Kasumi-1 (cell line): ENCODE measurements around the gene TIMM23B.
"Not testable (repeated sequence)": the region's sequence is repeated elsewhere in the genome, so short reads cannot be mapped to it uniquely, and the experiment has no call there.

Experiments
- DNase-seq, 2 experiments: peaks; one replicate each; lab custom pipeline; 2025; lab: John Stamatoyannopoulos, UW

Gene TIMM23B

GRCh38 chr10:49941447-49942338 is at the start of gene TIMM23B, which contains the start of gene PARG:
TSS of gene TIMM23B (plus strand) at chr10:49942053. CDS start at chr10:49942195, 142 bp downstream.
TSS of gene PARG (minus strand) at chr10:49942027. CDS start at chr10:49941725, 302 bp downstream.
- peak; percentile 79 to 86 for DNase-seq

DNA sequence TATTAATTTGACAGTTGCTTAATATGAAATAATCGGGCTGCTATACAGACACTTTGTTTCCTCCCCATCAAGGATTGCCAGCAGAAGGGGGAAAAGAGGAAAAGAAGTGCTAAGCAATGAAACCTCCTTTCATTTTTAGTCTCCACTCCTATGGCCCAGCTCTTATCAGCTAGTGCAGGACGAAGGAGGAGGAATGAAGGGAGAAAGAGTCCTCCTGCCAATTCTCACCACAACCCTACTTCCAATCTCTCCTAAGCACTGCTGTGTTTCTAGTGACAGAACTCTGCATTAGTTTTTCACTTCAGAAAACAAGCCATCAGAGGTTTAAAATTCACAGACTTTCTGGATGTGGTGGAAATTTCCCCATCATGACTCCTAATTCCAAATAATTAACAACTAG is 41.9 kb upstream of the TIMM23B start:
- DNase-seq = not testable (repeated sequence)

DNA sequence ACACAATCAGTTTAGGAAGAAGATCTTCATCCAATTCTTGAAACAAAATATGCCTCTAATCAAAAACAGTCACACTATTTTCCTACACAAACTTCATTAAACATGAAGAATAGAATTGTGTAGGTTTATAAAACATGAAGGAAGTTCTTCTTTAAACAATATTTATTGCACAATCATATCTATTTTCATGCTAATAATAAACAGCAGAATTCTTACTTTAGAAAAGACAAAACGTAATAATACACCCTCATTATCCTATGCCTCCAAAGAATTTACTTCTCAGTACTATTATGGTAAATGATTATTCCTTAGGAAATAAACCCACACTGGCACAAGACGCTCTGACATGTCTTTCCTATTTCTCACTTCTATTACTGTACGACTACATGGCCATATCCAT is 41.4 kb upstream of the TIMM23B start:
- not testable (repeated sequence) for DNase-seq

GRCh38 chr10:49903829-49904228 is 38.0 kb upstream of the TIMM23B start:
- DNase-seq = not testable (repeated sequence)

DNA sequence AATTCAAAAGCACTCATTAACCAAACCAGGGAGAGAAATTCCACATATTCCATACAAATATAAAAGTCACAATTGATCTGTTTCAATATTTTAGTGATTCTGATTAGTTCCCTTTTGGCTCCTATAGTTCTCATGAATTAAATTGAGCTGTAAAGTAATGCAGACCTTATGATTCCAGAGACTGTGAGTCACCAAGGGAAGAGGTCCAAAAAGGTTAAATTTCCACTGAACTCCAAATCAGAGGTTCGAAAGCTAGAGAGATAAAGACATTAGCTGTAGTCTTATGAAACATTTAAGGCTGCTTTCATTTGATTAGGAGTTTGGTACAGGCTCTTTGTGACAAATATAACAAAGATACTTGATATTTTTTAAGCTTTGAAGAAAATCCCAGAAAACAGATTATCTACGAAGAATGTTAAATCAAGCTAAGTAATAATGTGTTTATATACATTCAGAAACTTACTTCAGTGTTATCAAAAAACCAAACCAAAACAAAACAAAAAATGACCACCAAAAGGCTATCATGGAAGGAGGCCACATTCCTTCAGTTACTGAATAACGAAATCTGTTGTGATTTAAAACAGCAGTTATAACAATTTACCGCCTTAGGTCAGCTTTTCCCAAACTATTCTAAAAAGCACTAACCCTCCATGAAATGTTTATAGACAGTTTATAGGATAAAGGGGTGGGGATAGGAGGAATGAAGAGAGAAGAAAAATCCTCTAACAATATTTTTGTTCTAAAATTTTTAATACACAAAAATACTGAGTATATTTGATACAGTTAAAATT is 33.4 kb upstream of the TIMM23B start:
- not testable (repeated sequence) for DNase-seq

GRCh38 chr10:49910295-49910694 is 31.6 kb upstream of the TIMM23B start:
- not testable (repeated sequence) for DNase-seq

- DNase-seq = not testable (repeated sequence)
These were observed 25.4 kb upstream of the TIMM23B start for GRCh38 chr10:49916451-49916850.

DNA sequence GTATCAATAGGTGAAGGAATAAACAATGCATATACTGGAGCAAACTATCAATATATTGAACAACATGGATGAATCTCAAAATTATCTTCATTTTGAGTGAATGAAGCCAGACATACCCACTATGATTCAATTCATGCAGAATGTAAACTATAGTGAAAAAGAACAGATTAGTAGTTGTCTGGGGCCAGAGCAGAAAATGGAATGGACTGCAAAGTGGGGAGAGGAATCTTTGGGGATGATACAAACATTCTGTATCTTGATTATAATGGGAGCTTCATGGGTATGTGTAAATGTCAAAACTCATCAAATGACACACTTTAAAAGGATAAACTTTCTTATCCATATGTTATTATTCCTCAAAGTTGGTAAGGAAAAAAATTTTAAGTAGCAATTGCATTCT is 23.9 kb upstream of the TIMM23B start:
- DNase-seq = not testable (repeated sequence)

DNA sequence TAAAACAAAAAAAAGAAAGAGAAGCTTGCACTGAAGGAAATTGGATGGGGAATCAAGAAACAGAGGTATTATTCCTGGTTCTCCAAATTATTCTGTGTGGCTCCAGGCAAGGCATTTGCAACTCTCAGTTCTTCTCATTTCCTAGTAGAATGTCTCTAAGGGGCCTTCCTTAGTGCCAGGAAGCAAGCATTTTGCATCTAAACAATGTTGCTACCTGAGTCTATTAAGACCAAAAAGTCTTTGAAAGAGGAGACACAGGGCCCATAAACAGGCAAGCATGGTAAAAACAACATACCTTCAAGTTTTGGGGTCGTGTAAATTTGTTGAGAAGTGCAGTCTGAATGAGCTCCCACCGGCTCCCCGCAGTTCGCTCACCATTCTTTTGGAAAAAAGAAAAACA is 19.8 kb upstream of the TIMM23B start:
- DNase-seq = not testable (repeated sequence)

DNA sequence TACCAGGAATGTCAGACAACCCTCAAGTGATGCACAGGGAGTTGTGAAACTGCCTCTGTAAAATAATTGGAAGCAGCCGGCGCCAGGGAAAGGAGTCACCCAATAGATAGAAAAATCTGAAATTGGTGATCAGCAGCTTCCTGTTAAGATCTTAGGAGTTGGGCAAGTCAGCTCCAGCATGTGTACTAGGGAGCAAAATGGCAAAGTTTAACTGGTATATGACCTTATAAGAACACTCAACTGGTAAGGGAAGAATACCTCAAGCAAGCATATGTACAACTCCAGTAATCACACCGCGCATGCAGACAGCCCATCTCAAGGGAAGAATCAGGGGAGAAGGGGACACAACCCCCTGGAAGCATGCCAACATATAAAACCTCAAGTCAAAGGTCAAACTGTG is 18.3 kb upstream of the TIMM23B start:
- not testable (repeated sequence) for DNase-seq

GRCh38 chr10:49931276-49931675 is 10.6 kb upstream of the TIMM23B start:
- DNase-seq = not testable (repeated sequence)

DNA sequence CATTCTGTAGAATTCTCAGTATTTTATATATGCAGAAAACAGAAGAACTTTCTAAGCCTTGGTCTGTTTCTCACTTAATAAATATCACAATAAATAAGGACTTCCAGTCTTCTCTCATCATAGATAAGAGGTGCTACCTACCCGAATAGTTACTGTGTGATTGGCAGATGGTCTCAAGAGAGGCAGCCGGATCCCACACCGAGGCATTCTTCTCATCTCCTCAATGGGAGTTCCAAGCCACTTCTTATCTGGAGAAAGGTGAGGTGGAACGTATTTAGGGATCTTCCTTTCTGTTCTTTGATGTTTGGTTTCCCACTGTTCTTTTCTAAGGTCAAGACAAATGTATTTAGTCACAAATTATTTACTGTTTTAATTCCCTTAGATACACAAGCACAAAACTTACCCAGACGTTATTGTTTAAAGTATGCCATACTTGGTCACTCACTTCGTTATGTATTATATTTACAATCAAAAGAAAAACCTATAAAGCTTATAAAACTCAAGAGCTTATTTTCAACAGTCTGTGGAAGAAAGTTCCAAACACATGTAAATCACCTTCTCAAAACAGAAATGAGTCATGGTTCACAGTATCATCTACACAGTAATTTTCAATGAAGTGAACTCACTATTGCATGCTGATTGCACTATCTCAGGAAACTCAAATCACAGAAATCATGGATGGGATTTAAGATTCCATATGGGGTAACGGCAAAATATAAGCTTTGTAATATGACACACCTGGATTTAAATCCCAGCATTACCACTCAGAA is 9.7 kb upstream of the TIMM23B start:
- not testable (repeated sequence) for DNase-seq

GRCh38 chr10:49942339-49942705 is 469 bp downstream of the TIMM23B start:
- DNase-seq = not testable (repeated sequence)

DNA sequence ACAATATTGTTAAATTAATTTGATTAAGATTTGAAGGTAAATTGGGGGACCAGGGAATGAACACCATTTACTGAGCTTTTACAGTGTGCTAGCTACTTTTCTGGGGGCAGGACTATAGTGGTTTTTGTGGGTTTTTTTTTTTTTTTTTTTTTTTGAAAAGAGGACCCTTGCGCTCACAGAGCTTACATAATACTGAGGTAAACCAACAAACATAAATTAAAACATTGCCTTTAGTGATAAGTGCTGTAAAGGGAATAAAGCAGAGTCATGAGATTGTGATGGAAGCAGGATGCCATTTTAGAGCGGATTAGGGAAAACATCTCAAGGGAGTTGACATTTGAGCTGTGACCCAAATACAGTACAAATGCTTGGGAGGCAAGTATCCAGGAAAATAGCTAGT is 1.8 kb downstream of the TIMM23B start:
- DNase-seq = not testable (repeated sequence)

DNA sequence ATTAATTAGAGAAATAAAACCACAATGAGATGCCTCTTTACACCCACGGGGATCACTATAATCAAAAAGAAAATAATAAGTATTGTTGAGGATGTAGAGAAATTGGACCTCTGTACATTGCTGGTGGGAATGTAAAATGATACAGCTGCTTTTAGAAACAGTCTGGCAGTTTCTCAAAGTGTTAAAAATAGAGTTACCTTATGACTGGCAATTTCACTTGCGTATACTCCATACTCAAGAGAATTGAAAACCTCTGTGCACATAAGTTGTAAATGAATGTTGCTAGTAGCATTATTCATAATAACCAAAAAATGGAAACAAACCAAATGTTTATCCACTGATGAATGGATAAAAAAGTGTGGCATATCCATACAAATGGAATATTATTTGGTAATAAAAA is 6.3 kb downstream of the TIMM23B start:
- not testable (repeated sequence) for DNase-seq

- DNase-seq = not testable (repeated sequence)
These were observed 6.9 kb downstream of the TIMM23B start for GRCh38 chr10:49948737-49949136.

DNA sequence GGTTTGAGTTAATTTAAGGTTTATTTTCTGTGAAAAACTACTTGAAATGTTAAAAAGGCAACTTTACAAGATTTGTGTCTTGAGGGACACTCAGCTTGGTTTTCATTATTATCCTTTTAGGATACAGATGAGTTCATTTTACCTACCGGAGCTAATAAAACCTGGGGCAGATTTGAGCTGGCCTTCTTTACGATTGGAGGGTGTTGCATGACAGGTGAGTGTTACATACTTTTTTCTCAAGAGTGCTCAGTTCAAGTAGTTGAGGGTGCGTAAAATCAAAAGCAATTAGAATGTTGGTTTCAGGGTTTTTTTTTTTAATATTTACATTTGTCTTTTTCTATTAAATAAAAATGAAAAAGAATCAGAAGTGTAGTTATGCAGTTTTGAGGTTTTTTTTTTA is 10.2 kb downstream of the TIMM23B start:
- DNase-seq = not testable (repeated sequence)

DNA sequence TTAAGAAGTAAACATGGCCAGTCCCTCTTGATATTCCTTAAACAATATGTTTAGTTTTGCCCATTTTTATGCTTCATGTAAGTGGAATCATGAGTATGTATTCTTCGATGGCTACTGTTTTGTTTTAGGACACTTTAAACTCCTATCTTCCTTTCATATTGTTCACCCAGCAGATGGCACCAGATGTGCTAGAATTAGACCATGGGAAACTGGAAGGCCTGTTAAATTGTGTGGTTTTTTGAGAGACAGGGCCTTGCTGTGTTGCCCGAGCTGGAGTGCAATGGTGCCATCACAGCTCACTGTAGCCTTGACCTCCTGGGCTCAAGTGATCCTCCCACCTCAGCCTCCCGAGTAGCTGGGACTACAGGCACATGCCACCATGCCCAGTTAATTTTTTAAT is 11.3 kb downstream of the TIMM23B start:
- DNase-seq = peak; percentile 62 to 68

GRCh38 chr10:49970331-49970857 is 28.5 kb downstream of the TIMM23B start:
- not testable (repeated sequence) for DNase-seq

GRCh38 chr10:49971466-49971865 is 29.6 kb downstream of the TIMM23B start:
- DNase-seq = not testable (repeated sequence)

GRCh38 chr10:49972094-49972493 is 30.2 kb downstream of the TIMM23B start:
- DNase-seq = not testable (repeated sequence)

DNA sequence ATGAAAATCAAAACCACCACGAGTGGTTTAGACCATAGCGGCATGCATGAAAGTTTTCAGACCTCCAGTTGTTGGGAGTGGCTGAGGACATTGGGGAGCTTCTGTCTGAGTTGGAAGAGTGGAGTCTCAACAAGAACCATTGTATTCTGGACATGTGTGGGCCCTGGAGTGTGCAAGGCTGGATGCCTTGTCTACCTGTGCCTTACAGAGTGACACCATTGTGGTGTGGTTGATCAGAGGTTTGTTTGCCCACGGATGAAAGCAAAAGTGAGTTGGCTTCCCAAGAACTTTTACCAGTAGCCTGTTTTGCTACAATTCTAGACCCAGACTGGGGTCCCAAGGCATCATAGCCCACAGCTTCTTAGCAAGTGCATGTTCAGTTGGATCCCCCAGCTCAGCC is 35.9 kb downstream of the TIMM23B start:
- not testable (repeated sequence) for DNase-seq
